Measurements from ENCODE around the gene ZNF488.

The ZNF488 gene

DNA sequence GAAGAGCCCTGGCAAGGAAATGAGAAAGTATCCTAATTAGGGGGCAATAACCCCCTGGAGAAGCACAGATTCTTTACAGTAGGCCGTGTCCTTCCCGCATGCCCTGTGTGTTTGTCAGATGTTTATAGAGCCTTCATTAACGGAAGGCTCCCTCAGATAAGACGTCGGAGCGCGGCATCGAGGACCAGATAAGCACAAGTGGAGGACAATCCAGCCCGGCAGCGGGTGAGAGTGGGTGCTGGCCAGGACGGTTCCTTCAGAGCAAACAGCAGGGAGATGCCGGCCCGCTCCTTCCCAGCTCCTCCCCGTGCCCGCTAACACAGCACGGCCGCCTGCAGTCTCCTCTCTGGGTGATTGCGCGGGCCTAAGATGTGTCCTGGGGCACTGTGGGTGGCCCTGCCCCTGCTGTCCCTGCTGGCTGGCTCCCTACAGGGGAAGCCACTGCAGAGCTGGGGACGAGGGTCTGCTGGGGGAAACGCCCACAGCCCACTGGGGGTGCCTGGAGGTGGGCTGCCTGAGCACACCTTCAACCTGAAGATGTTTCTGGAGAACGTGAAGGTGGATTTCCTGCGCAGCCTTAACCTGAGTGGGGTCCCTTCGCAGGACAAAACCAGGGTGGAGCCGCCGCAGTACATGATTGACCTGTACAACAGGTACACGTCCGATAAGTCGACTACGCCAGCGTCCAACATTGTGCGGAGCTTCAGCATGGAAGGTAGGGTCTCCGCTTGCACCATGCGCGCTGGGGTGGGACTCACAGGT is 61.6 kb downstream of the ZNF488 start, which contains the start of gene GDF2:
GDF2 (plus strand) TSS at position 155 of the 762 bp plus-strand sequence; CDS start at position 370, 215 bp downstream.
- TF ChIP-seq CTCF (IDR thresholded peaks at IDR 0.05; ENCODE audit: control insufficient read depth, insufficient read depth, low read depth, low read length, missing control alignments): no peak
- no peak within 1 kb of the TSS for H3K4me3 ChIP-seq (ENCODE audit: control insufficient read depth, low read depth, low read length)
- DNase-seq (ENCODE audit: low read depth): no peak

DNA sequence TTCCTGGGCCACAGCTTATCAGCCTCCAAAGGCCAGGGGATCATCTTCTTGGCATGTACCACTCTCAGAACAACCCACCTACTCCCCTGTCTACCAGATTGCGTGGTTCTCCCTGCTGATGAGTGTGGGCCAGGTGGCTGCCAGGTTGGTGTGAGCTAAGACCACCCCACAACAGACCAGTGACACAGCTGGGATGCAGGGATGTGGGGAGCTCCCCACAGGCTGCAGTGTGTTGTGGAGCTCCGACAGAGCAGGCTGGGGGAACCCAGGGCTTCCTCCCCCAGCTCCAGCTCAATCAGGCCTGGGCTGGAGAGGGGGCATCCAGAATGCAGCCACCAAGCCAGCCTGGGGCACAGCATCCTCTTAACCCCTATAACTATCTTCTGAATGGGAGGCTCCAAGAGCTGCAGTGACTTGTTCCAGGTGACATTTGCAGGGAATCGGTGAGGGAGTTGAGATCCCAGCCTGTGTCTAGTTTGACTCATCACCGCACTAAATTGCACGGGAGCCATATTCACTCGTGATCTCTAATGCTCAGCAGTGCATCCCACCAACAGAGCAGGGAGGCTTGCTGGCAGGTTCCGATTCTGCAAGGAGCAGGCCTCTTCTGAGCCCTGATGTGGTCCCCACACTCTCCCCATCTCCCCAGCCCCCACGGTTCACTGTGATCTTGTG is 62.4 kb downstream of the ZNF488 start:
- TF ChIP-seq CTCF (IDR thresholded peaks at IDR 0.05; ENCODE audit: control insufficient read depth, insufficient read depth, low read depth, low read length, missing control alignments): no peak
- no peak overlapping the region for H3K4me3 ChIP-seq (ENCODE audit: control insufficient read depth, low read depth, low read length)
- DNase-seq (ENCODE audit: low read depth): no peak

GRCh38 chr10:47320812-47321211 is 63.3 kb downstream of the ZNF488 start:
- no peak for TF ChIP-seq CTCF (IDR thresholded peaks at IDR 0.05; ENCODE audit: control insufficient read depth, insufficient read depth, low read depth, low read length, missing control alignments)

DNA sequence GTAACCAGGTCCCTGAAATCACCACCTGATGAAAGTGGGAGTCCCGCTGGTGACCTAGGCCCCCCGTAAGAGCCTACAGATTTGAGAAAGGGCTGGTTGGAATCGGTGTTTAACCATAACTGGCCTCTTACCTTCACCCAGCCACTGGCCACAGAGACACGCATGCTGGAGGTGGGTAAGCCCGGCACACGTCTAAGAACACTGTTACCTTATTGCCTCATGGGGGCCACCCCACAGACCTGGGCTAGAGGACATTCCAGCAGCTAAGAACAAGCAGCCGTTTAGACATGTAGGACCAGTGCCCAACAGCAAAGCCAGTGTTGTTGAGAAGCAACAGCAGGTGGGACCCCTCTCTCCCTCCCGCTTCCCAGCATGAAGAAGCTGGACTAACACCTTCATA is 64.3 kb downstream of the ZNF488 start:
- DNase-seq (ENCODE audit: low read depth): no peak
- no peak for TF ChIP-seq CTCF (IDR thresholded peaks at IDR 0.05; ENCODE audit: control insufficient read depth, insufficient read depth, low read depth, low read length, missing control alignments)
- no peak overlapping the region for H3K4me3 ChIP-seq (ENCODE audit: control insufficient read depth, low read depth, low read length)

More at GRCh38 chr10:47320812-47321211, 63.3 kb downstream of the ZNF488 start:
- H3K4me3 ChIP-seq (ENCODE audit: control insufficient read depth, low read depth, low read length): no peak overlapping the region
- no peak for DNase-seq (ENCODE audit: low read depth)

- H3K4me3 ChIP-seq (ENCODE audit: control insufficient read depth, low read depth, low read length): no peak overlapping the region
- no peak for TF ChIP-seq CTCF (IDR thresholded peaks at IDR 0.05; ENCODE audit: control insufficient read depth, insufficient read depth, low read depth, low read length, missing control alignments)
- DNase-seq (ENCODE audit: low read depth): no peak
These were observed 65.4 kb downstream of the ZNF488 start for GRCh38 chr10:47318706-47319105.

DNA sequence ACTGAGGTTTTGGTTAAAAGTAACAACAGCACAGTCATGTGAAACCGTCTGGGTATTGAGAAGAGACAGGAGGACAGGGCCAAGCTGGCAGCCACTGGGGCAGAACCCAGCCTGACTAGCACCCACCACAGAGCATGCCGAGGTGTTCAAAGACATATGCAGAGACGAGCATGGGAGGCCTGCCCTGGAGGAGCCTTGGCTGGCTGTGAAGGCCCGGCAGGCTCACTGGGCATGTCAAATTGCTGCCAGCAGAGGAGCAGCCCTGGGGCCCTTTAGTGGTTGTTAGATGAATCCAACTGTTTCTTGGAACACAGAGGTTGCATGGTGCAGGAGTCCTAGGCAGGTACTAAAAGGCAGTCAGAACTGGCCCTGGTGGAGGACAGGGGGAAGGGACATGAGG is 66.8 kb downstream of the ZNF488 start:
- no peak for TF ChIP-seq CTCF (IDR thresholded peaks at IDR 0.05; ENCODE audit: control insufficient read depth, insufficient read depth, low read depth, low read length, missing control alignments)
- DNase-seq (ENCODE audit: low read depth): no peak
- H3K4me3 ChIP-seq (ENCODE audit: control insufficient read depth, low read depth, low read length): no peak overlapping the region
